Spleen (tissue), 7 donors: ENCODE data around the gene KRT78.

Experiments
- CTCF ChIP-seq, 11 experiments: fragments of 200-600 bp in 7 of 11; fragments of 450-650 bp in 4 of 11; sonication (generic) in 4 of 11; IDR thresholded peaks in 8 of 11; conservative IDR thresholded peaks in 3 of 11; 1 replicate in 7 of 11; 2 replicates in 4 of 11; pipeline versions ENCODE4 v1.4.0 to v1.8.0; 2016 to 2021; ENCODE audit warnings: antibody characterized with exemption in 11 of 11, inconsistent platforms in 4 of 11, mild to moderate bottlenecking in 1 of 11
- POLR2A ChIP-seq, 3 donors: fragments of 450-650 bp; IDR thresholded peaks; one replicate each; pipeline ENCODE4 v1.5.1; 2017; ENCODE audit warnings: antibody characterized with exemption in 3 of 3, mild to moderate bottlenecking in 1 of 3
- POLR2AphosphoS5 ChIP-seq, 3 donors: sonication (generic); formaldehyde crosslinking; IDR thresholded peaks; one replicate each; pipeline ENCODE4 v1.5.1; 2017; ENCODE audit warnings: antibody characterized with exemption in 3 of 3
- donor health status: DM: no; HTN: no; CAD: no; lungs with moderate emphysema.
- donor health status: DM: no; HTN: no; CAD: no.
- donor health status: DM: no; HTN: no; CAD: no.

GRCh38 chr12:52825961-52826360 is 22.8 kb downstream of the KRT78 start:
- TF ChIP-seq CTCF (IDR thresholded peaks at IDR 0.05 in 8 of 11, conservative IDR thresholded peaks at IDR 0.05 in 3 of 11) (no peak), POLR2A (IDR thresholded peaks at IDR 0.05) (no peak), POLR2AphosphoS5 (IDR thresholded peaks at IDR 0.05) (no peak)
